NCI-H345 treated with DMSO at 0.1 percent for 48 hours (cell line): ENCODE results near the gene RASA2.
A peak's percentile ranks its signal among the peaks of the same experiment; 100 is the strongest.
"Not testable (repeated sequence)": the region's sequence is repeated elsewhere in the genome, so short reads cannot be mapped to it uniquely, and the experiment has no call there.

Experiments used
- DNase-seq: peaks from one replicate; lab custom pipeline; 2025; ENCODE audit not compliant: unreplicated experiment; lab: John Stamatoyannopoulos, UW

Gene RASA2

GRCh38 chr3:141530415-141530768 lies 43.6 kb downstream of the RASA2 start:
- DNase-seq = no peak

GRCh38 chr3:141532609-141533008 lies 45.8 kb downstream of the RASA2 start:
- DNase-seq = no peak

GRCh38 chr3:141536017-141536416 lies 49.2 kb downstream of the RASA2 start:
- not testable (repeated sequence) for DNase-seq

- no peak for DNase-seq
These were observed 51.0 kb downstream of the RASA2 start for GRCh38 chr3:141537856-141538255.

- DNase-seq = no peak
These were observed 51.9 kb downstream of the RASA2 start for GRCh38 chr3:141538568-141539240.

- no peak for DNase-seq
These were observed 52.8 kb downstream of the RASA2 start for GRCh38 chr3:141539431-141540187.

GRCh38 chr3:141540531-141540930 lies 53.7 kb downstream of the RASA2 start:
- no peak for DNase-seq

- DNase-seq = no peak
These were observed 55.6 kb downstream of the RASA2 start for GRCh38 chr3:141542202-141542969.

GRCh38 chr3:141542989-141543388 lies 56.2 kb downstream of the RASA2 start:
- no peak for DNase-seq

GRCh38 chr3:141544697-141545096 lies 57.9 kb downstream of the RASA2 start:
- no peak for DNase-seq

GRCh38 chr3:141546081-141546480 lies 59.3 kb downstream of the RASA2 start:
- no peak for DNase-seq

- no peak for DNase-seq
These were observed 59.8 kb downstream of the RASA2 start for GRCh38 chr3:141546586-141546985.

GRCh38 chr3:141547791-141548190 lies 61.0 kb downstream of the RASA2 start:
- DNase-seq = no peak

GRCh38 chr3:141550926-141551665 lies 64.3 kb downstream of the RASA2 start:
- DNase-seq = no peak

GRCh38 chr3:141552440-141552991 lies 65.7 kb downstream of the RASA2 start:
- no peak for DNase-seq

- no peak for DNase-seq
These were observed 66.2 kb downstream of the RASA2 start for GRCh38 chr3:141553055-141553454.

- DNase-seq = no peak
These were observed 69.2 kb downstream of the RASA2 start for GRCh38 chr3:141556034-141556433.

- DNase-seq = no peak
These were observed 71.3 kb downstream of the RASA2 start for GRCh38 chr3:141557961-141558706.

GRCh38 chr3:141561426-141562034 lies 74.7 kb downstream of the RASA2 start:
- DNase-seq = peak; percentile 9

GRCh38 chr3:141564241-141564640 lies 77.4 kb downstream of the RASA2 start:
- no peak for DNase-seq
